Measurements from ENCODE around the gene RPS21.
"Not testable (repeated sequence)": the region's sequence is repeated elsewhere in the genome, so short reads cannot be mapped to it uniquely, and the experiment has no call there.

- not testable (repeated sequence) for TF ChIP-seq ZBTB5 (IDR thresholded peaks at IDR 0.05); EP300 (IDR thresholded peaks at IDR 0.05; ENCODE audit: low read length); ATF1 (CRISPR knock-in tag; IDR thresholded peaks at IDR 0.05); ATF1 (tag; IDR thresholded peaks at IDR 0.05); EZH2 (IDR thresholded peaks at IDR 0.05; ENCODE audit: borderline replicate concordance, low read depth, low read length); ERF (CRISPR knock-in tag; IDR thresholded peaks at IDR 0.05); CTCF (IDR thresholded peaks at IDR 0.05 in 2 of 3, conservative IDR thresholded peaks at IDR 0.05 in 1 of 3; ENCODE audit: insufficient read depth in 2 of 3, low read depth in 1 of 3, low read length in 3 of 3); THRA (IDR thresholded peaks at IDR 0.05); CTCFL (IDR thresholded peaks at IDR 0.05; ENCODE audit: borderline replicate concordance, insufficient read depth, low read depth, low read length, poor library complexity, severe bottlenecking); ZNF23 (CRISPR knock-in tag; IDR thresholded peaks at IDR 0.05); RAD21 (CRISPR knock-in tag; conservative IDR thresholded peaks at IDR 0.05 in 1 of 2, IDR thresholded peaks at IDR 0.05 in 1 of 2)
These were observed 39.1 kb downstream of the RPS21 start for GRCh38 chr20:62426059-62426348.
